NB4 (cell line): Measurements from ENCODE around the gene MIER2.

Experiments used
- POLR2A ChIP-seq: IDR thresholded peaks from 2 replicates; pipeline ENCODE4 v1.6.1; 2011; ENCODE audit warnings: mild to moderate bottlenecking; ENCODE audit not compliant: insufficient read length; ENCODE audit errors: extremely low read depth
- TF ChIP-seq, protein P1 (sequence below): IDR thresholded peaks from one replicate; pipeline ENCODE4 v1.5.1; 2012; ENCODE audit warnings: low read depth, low read length
- TF ChIP-seq, protein P2 (sequence below): IDR thresholded peaks from 2 replicates; pipeline ENCODE4 v1.6.1; 2011; ENCODE audit warnings: low read depth, low read length

DNA sequence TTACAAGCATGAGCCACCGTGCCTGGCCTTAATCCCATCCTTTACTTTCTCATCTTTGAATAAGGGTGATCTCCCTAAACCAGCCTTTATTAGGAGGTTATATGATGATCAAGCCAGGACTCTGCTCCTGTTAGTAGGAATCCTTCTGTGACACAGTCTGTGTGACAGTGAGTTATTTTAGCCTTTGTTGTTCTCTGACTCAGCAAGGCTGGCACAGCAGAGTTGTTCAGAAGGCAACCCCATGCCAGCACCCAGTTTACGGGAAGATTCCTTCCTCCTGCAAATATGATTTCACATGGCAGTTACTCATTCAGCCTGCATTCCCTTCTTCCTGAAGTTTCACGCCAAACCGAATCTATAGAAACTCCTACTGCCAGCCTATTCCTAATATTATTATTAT is 10.5 kb upstream of the MIER2 start:
- TF ChIP-seq, protein P1, sequence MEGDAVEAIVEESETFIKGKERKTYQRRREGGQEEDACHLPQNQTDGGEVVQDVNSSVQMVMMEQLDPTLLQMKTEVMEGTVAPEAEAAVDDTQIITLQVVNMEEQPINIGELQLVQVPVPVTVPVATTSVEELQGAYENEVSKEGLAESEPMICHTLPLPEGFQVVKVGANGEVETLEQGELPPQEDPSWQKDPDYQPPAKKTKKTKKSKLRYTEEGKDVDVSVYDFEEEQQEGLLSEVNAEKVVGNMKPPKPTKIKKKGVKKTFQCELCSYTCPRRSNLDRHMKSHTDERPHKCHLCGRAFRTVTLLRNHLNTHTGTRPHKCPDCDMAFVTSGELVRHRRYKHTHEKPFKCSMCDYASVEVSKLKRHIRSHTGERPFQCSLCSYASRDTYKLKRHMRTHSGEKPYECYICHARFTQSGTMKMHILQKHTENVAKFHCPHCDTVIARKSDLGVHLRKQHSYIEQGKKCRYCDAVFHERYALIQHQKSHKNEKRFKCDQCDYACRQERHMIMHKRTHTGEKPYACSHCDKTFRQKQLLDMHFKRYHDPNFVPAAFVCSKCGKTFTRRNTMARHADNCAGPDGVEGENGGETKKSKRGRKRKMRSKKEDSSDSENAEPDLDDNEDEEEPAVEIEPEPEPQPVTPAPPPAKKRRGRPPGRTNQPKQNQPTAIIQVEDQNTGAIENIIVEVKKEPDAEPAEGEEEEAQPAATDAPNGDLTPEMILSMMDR: no peak
- TF ChIP-seq POLR2A: no peak
- TF ChIP-seq, protein P2, sequence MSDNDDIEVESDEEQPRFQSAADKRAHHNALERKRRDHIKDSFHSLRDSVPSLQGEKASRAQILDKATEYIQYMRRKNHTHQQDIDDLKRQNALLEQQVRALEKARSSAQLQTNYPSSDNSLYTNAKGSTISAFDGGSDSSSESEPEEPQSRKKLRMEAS: no peak
